Cerebellar cortex (tissue), 1 donor: ENCODE data around the gene AIFM1.

ENCODE experiments used
- DNase-seq: peaks from one replicate; pipeline ENCODE4 v3.0.0-alpha.2; 2015; ENCODE audit warnings: low spot score

Gene AIFM1

DNA sequence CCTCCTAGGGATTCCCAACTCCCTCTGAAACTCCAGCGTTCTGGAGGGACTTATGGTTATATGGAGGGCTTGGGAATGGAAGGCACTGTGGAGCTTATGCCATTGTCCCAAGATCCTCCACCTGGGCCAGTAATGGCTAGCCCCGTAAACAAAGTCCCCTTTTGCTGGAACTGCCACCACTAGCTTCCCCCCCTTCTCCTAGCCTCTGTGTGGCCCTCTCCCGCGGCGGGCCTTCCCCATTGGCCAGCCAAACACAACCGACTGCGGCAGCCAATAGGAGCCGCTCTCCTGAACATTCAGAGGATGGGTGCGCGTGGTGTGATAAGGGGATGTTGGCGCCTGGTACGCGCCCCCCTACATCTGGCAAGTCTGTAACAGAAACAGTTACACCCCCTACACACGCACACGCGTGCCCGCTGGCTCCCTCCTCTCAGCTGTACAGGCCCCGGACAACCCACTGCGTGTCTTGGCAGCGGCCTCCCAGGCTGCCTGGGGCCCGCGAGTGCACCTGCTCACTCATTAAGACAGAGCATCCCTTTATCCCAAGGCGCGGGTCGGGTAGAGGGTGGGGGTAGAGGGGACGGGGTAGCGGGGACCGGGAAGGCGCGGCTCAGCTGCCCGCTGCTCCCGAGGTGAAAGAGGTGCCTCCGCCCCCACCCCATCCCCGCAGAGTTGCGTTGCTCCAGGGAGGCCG lies 5.3 kb upstream of the AIFM1 start:
- peak; percentile 80 for DNase-seq

- DNase-seq = no peak
Measured at GRCh38 chrX:130167040-130167439, 1.4 kb upstream of the AIFM1 start.

DNA sequence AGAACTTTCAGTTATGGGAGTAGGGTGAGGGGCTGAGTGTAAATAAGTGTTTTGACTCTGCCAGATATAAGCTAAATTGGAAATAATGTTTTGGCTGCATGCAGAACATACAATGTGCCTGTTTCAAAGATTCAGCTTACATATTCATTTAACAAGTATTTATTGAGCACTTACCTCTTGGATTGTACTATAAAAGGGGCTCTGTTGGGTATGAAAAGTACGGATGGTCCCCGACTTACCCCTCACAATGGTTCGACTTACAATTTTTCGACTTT lies 799 bp upstream of the AIFM1 start:
- DNase-seq = no peak

DNA sequence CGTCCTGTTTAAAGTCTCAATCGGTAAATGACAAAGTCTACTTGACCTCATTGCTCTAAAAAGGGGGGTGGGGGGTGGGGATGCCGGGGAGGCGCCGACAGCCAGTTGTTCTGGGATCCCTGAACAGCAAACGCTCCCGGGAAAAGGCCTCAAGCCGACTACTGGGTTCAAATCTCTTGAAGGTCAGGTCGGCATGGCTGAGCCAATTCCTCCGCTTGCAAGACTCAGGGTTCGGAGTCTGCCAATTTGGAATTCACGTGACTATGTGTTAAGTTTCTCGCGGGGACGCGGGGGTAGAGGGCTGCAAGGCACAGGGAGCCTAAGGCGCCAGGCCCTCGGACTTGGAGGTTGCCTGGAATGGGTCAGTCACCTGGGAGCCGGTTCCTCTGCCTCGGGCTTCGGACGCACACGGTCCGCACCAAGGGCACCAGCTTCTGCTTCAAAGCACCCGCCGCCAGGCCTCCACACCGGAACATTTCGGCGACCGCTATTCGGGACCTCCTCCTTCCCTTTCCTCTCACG lies 399 bp downstream of the AIFM1 start:
- DNase-seq = no peak

DNA sequence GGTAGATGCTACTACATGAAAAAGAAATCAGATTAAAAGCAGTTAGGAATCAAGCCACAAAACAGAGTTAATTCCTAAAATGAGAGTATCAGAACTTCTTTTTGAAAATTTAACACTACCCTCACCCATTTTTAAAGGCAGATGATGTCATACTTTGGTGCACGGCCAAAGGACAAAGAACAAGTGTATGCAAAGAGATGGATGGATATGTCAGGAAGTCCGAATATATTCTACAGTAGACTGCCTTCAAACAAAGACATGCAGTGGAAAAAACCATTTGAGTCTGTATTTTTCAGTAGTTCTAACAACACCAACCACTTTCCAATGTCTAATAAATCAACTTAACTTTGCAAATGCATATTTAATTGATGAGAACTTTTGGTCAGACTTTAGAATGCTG lies 2.2 kb downstream of the AIFM1 start:
- DNase-seq = no peak

GRCh38 chrX:130162094-130162735 lies 3.4 kb downstream of the AIFM1 start:
- DNase-seq = no peak

DNA sequence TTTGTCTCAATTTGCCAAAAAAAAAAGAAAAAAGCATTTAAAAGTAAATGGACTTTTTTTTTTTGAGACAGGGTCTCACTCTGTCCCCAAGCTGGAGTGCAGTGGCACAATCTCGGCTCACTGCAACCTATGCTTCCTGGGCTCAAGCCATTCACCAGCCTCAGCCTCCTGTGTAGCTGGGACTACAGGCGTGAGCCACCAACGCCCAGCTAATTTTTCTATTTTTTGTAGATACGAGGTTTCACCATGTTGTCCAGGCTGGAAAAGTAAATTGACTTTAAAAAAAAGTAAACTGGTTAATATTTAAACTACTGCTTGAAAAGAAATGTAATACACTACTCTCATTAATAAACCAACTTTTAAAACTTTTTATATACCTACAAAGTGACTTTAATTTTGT lies 5.9 kb downstream of the AIFM1 start:
- no peak for DNase-seq

GRCh38 chrX:130158311-130158710 lies 7.3 kb downstream of the AIFM1 start:
- DNase-seq = no peak

GRCh38 chrX:130155564-130155963 lies 10.1 kb downstream of the AIFM1 start:
- DNase-seq = no peak

GRCh38 chrX:130147631-130148030 lies 18.0 kb downstream of the AIFM1 start:
- DNase-seq = no peak

- no peak for DNase-seq
Measured at GRCh38 chrX:130145123-130145522, 20.5 kb downstream of the AIFM1 start.

DNA sequence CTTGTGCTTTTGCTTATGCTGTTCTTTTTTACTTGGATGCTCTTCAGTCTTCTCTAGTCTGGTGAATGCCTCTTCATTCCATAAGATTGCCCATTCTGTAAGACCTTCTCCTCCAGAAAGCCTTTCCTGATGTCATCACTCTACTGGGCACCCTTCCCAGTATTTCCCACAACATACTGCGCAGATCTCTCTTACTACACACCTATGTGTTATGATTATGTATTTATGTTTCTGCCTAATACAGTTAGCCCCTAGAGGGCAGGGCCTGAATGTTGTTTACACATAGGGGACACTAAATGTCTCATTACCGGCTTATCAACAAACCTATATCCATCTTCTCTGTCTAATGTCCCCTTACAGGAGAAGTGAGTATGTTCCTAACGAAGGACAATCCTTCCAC lies 21.1 kb downstream of the AIFM1 start:
- DNase-seq = peak; percentile 28

GRCh38 chrX:130139474-130140201 lies 26.0 kb downstream of the AIFM1 start:
- no peak for DNase-seq

DNA sequence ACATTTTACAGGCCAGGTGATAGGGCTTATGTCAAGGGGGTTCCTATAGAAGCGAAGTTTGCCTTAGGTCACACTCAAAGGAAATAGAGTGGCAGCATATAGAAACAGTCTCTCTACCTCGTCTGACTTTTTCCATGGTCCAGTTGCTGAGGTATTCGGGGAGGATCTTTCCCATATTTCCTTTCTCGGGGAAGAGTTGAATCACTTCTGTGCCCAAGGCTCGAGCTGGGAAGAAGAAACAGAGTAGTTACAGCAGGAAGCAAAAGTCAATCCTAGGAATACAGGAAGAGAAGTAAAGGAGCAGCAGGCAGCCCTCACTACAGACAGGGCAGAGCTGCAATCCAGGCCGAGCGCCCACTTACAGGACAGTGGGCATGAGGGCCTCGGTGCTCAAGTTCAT lies 28.7 kb downstream of the AIFM1 start:
- DNase-seq = no peak

- DNase-seq = no peak
Measured at GRCh38 chrX:130136496-130136895, 29.1 kb downstream of the AIFM1 start.

GRCh38 chrX:130130990-130131389 lies 34.7 kb downstream of the AIFM1 start:
- DNase-seq = no peak

- DNase-seq = peak; percentile 69
Measured at GRCh38 chrX:130125091-130125874, 40.4 kb downstream of the AIFM1 start.

GRCh38 chrX:130124577-130124976 lies 41.1 kb downstream of the AIFM1 start:
- DNase-seq = no peak

- no peak for DNase-seq
Measured at GRCh38 chrX:130121505-130121800, 44.2 kb downstream of the AIFM1 start.

DNA sequence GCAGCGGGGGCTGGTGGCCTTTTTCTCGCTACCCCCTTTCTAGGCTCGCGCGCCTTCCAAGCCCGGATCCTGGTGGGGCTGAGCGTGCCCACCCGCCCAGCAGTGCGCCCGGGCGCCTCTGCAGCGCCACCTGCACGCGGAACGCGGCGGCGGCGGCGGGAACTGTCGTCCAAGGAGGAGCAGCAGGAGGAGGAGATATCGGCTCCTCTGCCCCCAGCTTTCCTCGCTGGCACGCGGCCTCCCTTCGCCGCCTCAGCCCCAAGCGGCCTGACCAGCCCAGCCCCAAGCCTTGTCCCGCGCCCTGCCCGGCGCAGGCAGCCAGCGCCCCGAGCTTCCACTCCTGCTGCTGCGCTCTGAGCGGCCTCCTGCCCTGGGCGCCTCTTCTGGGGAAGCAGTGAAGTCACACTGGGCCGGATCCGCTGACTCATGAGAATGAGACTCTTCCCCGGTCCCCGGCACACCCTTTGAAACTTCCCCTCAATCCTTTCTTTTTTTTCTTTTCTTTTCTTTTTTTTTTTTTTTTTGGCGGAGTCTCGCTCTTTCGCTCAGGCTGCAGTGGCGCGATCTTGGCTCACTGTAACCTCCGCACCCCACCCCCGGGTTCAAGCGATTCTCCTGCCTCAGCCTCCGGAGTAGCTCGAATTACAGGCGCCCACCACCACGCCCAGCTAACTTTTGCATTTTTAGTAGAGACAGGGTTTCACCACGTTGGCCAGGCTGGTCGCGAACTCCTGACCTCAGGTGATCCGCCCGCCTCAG lies 44.7 kb downstream of the AIFM1 start:
- DNase-seq = peak; percentile 34

GRCh38 chrX:130120321-130120731 lies 45.3 kb downstream of the AIFM1 start:
- no peak for DNase-seq

- DNase-seq = no peak
Measured at GRCh38 chrX:130119312-130119898, 46.2 kb downstream of the AIFM1 start.
